ENCODE results near the gene RPAP3.

The RPAP3 gene

DNA sequence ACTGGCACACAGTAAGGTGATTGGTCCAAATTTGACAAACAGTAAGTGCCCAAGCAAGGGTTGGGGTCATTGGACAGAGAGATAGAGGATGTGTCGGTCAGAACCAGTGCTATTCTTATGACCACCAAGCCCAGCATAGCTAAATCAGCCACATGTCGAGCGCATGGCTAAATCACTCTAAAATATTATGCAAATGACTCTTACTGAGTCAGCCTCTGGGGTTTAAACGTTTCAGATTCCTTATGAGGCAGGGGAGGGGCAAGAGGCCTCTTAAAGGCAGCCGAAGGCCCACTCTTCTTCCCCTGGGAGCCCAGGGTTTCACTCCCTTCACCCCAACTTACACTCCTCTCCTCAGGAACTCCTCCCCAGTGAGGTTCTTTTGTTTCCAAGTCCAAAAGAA, 20.1 kb upstream of the RPAP3 start:
- Histone ChIP-seq H4K20me1 (ENCODE audit: insufficient read depth, low read length) (no peaks in the 10 kb centered on the region), H3K79me2 (ENCODE audit: insufficient read depth, low read length) (no peaks in the 10 kb centered on the region), H3K27ac (ENCODE audit: low read length) (no peak overlapping the region), H3K4me2 (ENCODE audit: insufficient read depth, low read length) (no peak overlapping the region), H2AFZ (ENCODE audit: low read depth, low read length) (no peak overlapping the region), H3K4me3 (ENCODE audit: low read depth in 1 of 2, low read length in 2 of 2) (no peak overlapping the region), H3K9ac (ENCODE audit: low read depth, low read length) (no peak overlapping the region), H3K27me3 (ENCODE audit: insufficient read depth, low read length, poor library complexity) (no peaks in the 10 kb centered on the region), H3K9me3 (ENCODE audit: insufficient read depth, low read length, severe bottlenecking) (no peaks in the 10 kb centered on the region), H3K4me1 (ENCODE audit: insufficient read depth, low read length) (no peaks in the 10 kb centered on the region), H3K36me3 (ENCODE audit: insufficient read depth, low read length) (no peaks in the 10 kb centered on the region)
- ATAC-seq (ENCODE audit: insufficient read depth, low read depth): no peak
- DNase-seq: no peak
- TF ChIP-seq, protein P1, sequence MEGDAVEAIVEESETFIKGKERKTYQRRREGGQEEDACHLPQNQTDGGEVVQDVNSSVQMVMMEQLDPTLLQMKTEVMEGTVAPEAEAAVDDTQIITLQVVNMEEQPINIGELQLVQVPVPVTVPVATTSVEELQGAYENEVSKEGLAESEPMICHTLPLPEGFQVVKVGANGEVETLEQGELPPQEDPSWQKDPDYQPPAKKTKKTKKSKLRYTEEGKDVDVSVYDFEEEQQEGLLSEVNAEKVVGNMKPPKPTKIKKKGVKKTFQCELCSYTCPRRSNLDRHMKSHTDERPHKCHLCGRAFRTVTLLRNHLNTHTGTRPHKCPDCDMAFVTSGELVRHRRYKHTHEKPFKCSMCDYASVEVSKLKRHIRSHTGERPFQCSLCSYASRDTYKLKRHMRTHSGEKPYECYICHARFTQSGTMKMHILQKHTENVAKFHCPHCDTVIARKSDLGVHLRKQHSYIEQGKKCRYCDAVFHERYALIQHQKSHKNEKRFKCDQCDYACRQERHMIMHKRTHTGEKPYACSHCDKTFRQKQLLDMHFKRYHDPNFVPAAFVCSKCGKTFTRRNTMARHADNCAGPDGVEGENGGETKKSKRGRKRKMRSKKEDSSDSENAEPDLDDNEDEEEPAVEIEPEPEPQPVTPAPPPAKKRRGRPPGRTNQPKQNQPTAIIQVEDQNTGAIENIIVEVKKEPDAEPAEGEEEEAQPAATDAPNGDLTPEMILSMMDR (IDR thresholded peaks at IDR 0.05; ENCODE audit: borderline replicate concordance, extremely low read depth, low read length, poor library complexity, severe bottlenecking): no peak
- no peak for TF ChIP-seq EZH2 (IDR thresholded peaks at IDR 0.05; ENCODE audit: borderline replicate concordance, low read depth, low read length, severe bottlenecking)

DNA sequence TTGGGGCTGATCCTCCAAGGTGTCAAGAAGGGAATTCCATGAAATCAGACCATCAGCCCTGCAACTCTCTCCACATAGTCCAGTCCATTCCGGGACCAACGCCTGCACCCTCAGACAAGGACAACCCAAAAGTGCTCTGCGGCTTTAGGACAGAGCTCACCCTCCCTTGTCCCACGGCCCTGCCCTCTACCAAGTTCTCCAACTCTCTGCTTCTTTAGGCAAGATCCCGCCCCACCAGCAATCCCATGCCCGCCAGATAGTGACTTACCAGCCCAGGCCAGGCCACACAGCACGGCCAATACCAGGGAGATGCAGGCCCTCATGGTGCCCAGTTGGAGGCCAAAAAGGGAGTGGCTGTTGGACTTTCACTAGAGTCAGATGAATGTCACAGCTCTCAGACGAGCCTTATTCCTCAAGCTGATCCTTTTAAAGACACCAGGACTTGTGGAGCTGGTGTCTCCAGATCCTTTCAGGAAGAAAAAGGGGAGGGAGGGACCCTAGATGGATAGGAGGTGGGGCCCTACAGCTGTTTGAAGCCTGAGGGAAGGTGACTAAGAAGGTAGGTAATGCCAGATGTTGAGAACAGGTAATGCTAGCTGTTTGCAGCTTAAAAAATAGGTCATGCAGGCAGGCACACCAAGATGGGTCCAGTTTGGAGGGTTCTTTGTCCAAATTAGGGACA, 19.4 kb upstream of the RPAP3 start, which contains the start of gene ENDOU:
Gene ENDOU, minus strand, starts transcription at position 400 of the 682 bp plus-strand sequence. Its CDS starts 77 bp downstream, at position 323.
- no peaks in the 10 kb centered on the region for H3K79me2 ChIP-seq (ENCODE audit: insufficient read depth, low read length)
- H3K27ac ChIP-seq (ENCODE audit: low read length): no peak within 1 kb of the TSS
- H3K4me2 ChIP-seq (ENCODE audit: insufficient read depth, low read length): no peak within 1 kb of the TSS
- ATAC-seq (ENCODE audit: insufficient read depth, low read depth) (no peak), DNase-seq (no peak)
- H3K4me1 ChIP-seq (ENCODE audit: insufficient read depth, low read length): no peaks in the 10 kb centered on the region
- no peaks in the 10 kb centered on the region for H4K20me1 ChIP-seq (ENCODE audit: insufficient read depth, low read length)
- H3K27me3 ChIP-seq (ENCODE audit: insufficient read depth, low read length, poor library complexity): no peaks in the 10 kb centered on the region
- H3K9me3 ChIP-seq (ENCODE audit: insufficient read depth, low read length, severe bottlenecking): no peaks in the 10 kb centered on the region
- H2AFZ ChIP-seq (ENCODE audit: low read depth, low read length): no peak within 1 kb of the TSS
- TF ChIP-seq, protein P1 (IDR thresholded peaks at IDR 0.05; ENCODE audit: borderline replicate concordance, extremely low read depth, low read length, poor library complexity, severe bottlenecking): no peak
- TF ChIP-seq EZH2 (IDR thresholded peaks at IDR 0.05; ENCODE audit: borderline replicate concordance, low read depth, low read length, severe bottlenecking): no peak
- H3K36me3 ChIP-seq (ENCODE audit: insufficient read depth, low read length): no peaks in the 10 kb centered on the region
- no peak within 1 kb of the TSS for H3K9ac ChIP-seq (ENCODE audit: low read depth, low read length)
- no peak within 1 kb of the TSS for H3K4me3 ChIP-seq (ENCODE audit: low read depth in 1 of 2, low read length in 2 of 2)

DNA sequence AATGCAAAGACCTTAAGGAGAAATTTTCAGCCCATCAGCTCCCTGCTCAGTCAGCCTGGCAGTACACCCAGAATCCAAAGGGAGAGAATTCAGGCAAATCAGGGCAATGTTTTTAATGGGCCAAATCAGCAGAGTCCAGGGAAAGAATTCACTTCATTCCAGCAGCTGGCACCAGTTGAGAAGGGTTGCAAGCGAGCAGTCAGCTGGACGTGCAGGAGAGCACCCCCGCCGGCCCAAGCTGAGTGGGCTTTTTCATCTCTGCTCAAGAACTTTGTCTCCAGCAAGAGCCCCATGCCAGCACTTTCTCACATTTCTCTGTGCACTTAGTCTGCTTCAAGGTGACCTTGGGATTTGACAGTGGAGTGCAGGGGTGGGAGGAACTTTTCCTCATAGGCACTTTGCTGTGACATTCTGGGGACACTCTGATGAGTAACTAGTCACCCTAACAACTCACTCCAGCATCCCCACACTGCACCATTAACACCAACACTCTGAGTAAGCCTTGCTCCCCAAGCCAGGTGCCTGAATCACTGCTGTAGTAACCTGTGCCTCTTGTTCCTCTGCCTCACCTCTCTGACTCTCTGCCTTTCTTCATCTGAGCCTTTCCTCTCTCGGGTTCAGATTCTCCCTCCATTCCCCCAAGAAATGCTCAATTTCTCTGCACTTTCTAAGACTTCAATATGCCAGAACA, 17.3 kb upstream of the RPAP3 start:
- Histone ChIP-seq H2AFZ (ENCODE audit: low read depth, low read length) (no peak overlapping the region), H3K4me2 (ENCODE audit: insufficient read depth, low read length) (no peak overlapping the region), H3K27me3 (ENCODE audit: insufficient read depth, low read length, poor library complexity) (no peaks in the 10 kb centered on the region), H3K27ac (ENCODE audit: low read length) (no peak overlapping the region), H3K4me3 (ENCODE audit: low read depth in 1 of 2, low read length in 2 of 2) (no peak overlapping the region), H3K79me2 (ENCODE audit: insufficient read depth, low read length) (no peaks in the 10 kb centered on the region), H3K36me3 (ENCODE audit: insufficient read depth, low read length) (no peaks in the 10 kb centered on the region), H3K9ac (ENCODE audit: low read depth, low read length) (no peak overlapping the region), H3K4me1 (ENCODE audit: insufficient read depth, low read length) (no peaks in the 10 kb centered on the region), H4K20me1 (ENCODE audit: insufficient read depth, low read length) (no peaks in the 10 kb centered on the region), H3K9me3 (ENCODE audit: insufficient read depth, low read length, severe bottlenecking) (no peaks in the 10 kb centered on the region)
- TF ChIP-seq, protein P1 (IDR thresholded peaks at IDR 0.05; ENCODE audit: borderline replicate concordance, extremely low read depth, low read length, poor library complexity, severe bottlenecking): no peak
- TF ChIP-seq EZH2 (IDR thresholded peaks at IDR 0.05; ENCODE audit: borderline replicate concordance, low read depth, low read length, severe bottlenecking): no peak
- no peak for DNase-seq
- ATAC-seq (ENCODE audit: insufficient read depth, low read depth): no peak
